Activated CD8-positive, alpha-beta memory T cell treated with anti-CD3 and anti-CD28 coated beads, Interleukin-2, amount 50 U/mL, for 1 hour (primary cell): Measurements from ENCODE around the gene ELFN1.

ENCODE experiments used
- DNase-seq: peaks from one replicate; pipeline ENCODE4 v3.0.0-alpha.2; 2020; ENCODE audit errors: extremely low read depth

ELFN1 gene

GRCh38 chr7:1663857-1664651, 6.0 kb upstream of the ELFN1 start:
- no peak for DNase-seq

DNA sequence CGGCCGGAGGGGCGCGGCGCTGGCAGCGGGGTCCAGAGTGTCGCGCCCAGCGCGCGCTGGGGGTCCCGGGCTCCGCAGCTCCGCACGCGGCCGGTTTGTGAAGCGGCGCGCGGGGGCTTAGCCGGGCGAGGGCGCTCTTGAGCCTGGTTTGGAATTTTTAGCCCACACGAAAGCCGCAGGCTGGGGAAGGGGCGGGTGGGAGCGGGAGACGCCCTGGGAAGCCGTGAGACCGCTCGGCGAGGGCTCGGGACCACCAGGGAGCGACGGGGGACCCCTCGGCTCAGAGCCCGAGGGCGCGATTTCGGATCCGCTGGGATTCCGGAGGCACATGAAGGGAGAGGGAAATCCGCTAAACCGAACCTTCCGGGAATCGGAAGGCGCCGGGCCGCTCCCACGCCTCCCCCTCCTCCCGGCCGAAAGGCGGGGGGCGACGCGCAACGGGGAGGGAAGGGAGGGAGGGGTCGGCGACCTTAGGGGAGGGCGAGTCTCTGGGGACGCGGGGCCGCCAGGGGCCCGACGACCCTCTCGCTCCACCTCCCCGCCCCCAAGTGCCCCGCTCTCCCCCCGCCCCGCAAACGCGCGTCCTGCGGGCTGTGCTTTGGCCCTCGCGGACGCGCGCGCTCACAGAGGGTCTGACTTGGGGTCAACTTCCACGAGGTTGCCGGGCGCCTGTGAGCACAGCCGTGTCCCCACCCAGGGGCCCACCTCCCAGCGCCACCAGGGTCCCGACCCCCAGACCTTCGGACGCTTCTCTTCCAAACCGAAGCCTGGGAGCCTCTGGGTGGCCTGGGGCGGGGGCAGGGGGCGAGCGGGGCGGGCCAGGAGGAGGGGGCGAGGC, 5.1 kb upstream of the ELFN1 start:
- no peak for DNase-seq

DNA sequence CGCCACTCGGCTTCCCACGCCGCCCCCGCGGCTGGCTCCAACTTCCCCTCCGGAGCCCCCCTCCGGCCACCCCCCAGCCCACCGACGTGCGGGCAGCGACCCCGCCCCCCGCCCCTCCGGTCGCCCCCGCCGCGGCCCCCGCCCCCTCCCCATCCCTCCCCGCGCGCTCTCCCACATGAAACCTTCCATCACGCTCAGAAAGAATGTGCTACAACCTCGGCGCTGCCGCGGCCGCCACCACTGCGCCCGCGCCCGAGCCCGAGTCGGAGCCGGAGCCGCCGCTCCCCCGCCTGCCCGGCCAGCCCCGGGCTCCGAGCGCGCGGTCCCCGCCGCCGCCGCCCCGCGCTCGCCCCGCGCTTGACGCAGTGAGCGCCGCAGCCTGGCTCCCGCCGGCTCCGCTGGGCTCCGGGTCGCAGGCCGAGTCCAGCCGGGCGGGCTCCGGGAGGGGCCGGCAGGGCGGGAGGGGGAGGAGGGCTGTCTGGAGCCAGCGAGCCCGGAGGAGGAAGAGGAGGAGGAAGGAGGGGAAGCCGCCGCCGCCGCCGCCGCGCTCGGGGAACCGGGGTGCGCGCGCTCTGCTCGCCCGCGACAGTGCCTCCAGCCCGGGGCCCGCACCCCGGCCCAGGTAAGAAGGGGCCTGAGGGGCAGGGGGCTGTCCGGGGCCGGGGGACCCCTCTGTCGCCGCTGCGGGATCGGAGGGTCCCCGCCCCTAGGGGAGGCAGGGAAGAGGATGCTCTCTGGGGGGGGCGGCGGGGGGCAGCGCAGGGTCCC, 4.3 kb upstream of the ELFN1 start:
- DNase-seq: no peak

- no peak for DNase-seq
These were observed 3.7 kb upstream of the ELFN1 start for GRCh38 chr7:1666317-1666822.

GRCh38 chr7:1666823-1667565, 3.1 kb upstream of the ELFN1 start:
- no peak for DNase-seq

DNA sequence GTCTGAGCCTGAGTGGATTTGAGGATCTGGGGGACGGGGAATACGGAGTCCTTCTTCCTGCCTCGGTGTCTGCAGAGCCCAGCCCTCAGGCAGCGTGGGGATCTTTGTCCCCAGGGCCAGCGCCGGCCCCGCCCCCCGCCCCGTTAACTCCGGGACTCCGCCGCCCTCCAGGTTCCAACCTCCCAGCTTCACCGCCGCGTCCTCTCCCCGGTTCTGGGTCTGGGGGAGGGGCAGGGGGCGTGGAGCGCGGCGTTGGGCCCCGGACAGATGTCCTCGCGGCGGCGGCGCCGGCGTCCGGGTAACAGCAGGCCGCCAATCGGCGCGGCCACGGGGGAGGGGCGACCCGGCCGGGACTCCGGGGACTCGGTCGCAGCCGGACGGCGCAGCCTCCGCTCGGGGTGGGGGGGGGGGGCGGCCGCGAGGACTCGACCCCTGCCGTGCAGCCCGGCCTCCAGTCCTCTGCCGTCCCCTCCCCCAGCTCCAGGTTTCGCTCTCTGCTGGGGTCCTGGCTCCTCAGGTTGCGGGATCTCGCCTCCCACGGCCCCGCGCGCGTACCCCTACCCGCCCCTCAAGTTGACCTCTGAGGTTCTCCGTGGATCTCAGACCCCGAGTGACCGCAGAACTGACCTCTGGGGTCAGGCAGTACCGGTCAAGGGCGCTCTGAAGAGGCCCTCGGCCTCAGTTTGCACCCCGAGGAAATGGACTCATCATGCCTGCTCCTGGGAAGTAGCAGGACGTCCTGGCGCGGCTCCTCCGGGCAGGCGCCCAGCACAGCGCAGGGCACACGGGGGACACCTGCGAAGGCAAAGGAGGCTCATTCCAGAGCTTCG, 2.3 kb upstream of the ELFN1 start:
- no peak for DNase-seq

DNA sequence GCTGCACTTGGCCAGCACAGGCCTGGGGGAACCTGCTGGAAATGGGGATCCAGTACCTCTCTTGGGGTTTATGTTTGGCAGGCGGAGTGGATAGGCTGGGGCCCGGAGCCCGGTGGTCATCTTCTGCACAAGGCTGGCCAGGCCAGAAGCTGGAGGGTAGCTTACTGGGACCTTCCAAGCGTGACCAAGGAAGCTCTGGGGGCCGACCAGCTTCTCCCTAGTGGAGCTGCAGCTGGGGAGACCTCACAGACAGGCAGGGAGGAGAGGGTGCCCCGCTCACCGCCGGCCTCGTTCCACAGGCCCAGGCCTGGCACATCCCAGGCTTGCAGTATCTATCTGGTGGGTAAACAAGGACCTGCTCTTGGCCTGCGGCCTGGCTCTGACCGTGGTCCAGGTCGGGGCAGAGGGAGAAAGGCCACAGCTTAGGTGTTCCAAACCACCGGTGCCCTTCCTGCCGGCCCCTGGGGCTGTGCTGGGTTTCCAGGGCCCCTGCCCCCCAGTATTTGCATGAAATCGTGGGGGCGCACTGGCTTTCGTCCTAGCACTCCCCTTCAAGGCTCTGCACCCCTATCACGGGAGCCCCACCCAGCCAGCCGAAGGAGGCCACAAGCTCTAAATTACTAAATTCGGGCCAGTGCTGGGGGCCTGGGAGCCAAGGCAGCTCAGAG, 1.5 kb upstream of the ELFN1 start:
- DNase-seq: no peak

DNA sequence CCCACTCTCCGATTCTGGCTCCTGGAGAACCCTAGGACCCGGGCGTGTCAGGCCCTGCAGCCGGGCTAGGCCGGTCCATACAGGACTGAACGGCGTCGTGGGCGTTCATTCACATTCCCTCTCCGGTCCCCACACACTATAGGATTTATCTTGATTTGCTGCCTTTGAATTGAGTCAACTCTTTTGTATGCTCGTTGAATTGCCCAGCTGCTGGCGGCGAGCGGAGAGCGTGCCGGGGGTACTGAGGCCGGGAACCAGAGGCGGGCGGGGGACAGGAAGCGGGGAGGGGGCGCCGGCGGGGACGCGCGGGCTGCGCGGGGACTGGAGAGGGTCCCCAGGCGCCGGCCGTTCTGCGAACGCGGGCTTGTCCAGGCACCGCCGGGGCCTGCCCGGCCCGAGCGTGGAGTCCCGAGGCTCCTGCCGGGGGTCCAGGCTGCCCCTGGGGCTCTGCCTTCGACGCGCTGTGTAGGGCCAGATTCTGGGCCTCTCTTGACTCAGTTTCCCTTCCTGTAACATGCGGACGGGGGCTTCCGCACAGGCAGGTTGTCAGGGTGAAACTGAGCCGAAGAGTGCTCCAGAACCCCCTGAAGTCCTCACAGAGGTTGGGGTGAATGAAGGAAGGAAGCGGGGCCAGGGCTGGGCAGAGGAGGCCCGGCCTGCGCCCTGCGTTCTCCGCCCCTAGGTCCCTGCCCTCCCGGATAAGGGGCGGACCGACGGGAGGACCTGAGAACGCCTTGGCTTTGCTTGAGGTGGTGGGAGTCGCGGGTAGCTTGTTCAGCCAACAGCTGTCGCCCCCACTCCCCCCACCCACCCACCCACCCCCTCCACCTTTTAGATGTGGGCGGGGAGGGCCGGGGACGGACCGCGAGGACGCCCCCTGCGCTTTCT, 769 bp upstream of the ELFN1 start:
- no peak for DNase-seq

DNA sequence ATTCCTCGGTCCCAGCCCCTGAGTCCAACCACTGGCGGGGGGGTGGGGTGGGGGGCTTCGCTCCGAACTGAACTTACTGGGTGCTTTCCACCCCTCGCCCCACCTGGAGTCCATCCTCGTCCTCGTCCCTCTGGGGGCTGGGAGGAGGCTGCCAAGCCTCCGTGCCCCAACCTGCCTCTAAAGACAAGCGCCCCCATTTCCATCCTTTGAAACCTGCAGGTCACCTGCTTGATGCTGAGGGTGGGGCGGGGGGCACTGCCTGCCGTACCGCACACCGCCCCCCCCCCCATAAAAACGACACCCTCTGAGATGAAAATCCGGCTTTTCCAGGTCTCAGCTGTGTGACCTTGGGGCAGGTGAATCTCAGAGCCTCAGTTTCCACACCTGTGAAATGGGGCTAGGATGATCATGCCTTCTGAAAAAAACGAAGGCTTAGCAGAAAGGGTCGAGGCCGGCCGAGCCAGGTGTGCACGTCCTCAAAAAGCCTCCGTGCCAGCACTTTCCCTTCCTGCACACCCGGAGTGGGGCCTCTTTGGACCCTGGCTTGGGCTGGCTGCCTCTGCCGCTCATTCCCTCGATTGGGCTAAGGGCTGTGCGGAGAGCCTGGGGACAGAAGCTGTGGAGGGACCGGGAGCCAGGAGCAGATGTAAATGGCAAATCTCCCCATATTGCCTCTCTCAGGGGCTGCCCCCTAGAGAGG, 967 bp downstream of the ELFN1 start:
- DNase-seq: no peak

GRCh38 chr7:1671594-1672451, 1.7 kb downstream of the ELFN1 start:
- no peak for DNase-seq

GRCh38 chr7:1672851-1673486, 2.9 kb downstream of the ELFN1 start:
- no peak for DNase-seq

GRCh38 chr7:1673581-1674118, 3.6 kb downstream of the ELFN1 start:
- no peak for DNase-seq

GRCh38 chr7:1674161-1675035, 4.3 kb downstream of the ELFN1 start:
- DNase-seq: no peak

- no peak for DNase-seq
These were observed 5.1 kb downstream of the ELFN1 start for GRCh38 chr7:1675036-1675671.
